NOMO-1 treated with dmso at 0.1 percent for 144 hours (cell line): ENCODE measurements around the gene ACKR2.

Source experiments
- DNase-seq: peaks from one replicate; lab custom pipeline; 2025; ENCODE audit not compliant: unreplicated experiment; lab: John Stamatoyannopoulos, UW

Gene ACKR2

DNA sequence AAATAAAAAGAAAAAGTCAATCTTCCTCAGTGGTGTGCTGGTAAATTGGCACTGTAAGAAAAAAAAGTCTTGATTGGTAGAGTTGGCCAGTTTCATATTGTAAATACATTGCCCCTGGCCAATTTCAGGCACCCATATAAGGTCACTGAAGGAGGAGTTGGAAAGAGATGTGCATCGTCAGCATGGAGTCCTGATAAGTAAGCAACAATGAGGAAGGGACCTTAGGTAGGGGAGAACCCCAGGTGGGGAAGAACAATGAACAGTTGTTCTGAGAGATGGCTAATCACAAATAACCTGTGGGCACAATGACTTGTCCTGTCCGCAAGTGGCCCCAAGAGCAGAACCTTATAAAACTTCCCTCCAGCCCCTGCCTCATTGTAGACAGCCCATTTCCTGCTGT is 75.1 kb downstream of the ACKR2 start:
- DNase-seq, result no peak

DNA sequence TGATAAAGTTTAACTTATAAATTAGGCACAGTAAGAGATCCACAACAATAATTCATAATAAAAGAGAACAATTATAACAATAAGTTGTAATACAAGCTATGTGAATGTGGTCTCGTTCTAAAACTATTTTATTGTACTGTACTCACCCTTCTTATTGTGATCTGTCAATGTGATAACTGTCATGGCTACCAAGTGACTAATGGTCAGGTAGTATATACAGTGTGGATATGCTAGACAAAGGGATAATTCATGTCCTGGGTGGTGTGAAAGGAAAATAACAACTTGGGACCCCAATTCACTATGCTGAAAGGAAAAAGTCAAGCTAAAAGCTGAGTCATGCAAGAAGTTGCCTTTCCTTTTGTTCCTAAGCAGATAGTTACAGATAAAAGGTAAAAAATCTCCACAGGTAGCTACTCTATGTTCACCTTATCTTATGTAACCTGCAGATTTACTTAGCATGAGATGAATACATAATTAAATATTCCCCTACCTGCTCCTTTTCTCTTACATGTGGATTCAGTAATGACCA is 77.1 kb downstream of the ACKR2 start:
- DNase-seq, result no peak

DNA sequence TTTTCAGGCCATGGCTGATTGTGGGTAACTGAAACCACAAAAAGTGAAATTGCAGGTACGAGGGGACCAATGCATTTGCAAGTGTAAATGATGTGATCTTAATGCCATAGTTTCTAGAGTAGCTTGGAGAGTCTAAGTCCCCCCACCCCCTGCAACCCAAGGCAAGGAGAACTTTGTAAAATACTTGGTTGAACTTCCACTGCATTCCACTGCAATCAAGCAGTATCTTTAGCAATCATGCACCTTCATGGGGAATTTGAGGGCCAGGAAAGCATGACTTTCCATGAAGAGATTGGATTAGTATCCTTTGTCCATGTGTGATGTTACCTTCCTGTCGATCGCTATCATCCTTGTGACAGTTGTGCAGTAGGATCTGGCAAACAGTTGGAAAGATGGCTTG is 77.8 kb downstream of the ACKR2 start:
- DNase-seq, result no peak

DNA sequence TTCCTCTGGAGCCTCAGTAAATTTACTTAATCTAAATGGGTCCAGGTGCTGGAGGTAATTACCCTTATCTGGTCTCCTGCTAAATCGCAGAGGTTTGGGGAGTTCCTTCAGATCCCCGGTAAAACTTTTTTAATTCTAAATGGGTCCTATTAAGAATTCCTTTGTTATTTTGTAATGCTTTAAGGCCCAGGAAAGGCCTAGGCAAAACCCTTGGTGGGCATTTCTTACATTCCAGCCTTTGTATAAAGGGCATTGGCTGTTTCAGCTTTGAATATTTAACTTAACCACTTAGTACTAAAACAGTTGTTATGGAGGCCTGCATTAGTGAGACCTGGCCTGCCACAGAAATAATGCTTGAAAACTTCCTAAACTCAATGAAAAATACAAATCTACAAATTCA is 81.8 kb downstream of the ACKR2 start:
- DNase-seq, result no peak

DNA sequence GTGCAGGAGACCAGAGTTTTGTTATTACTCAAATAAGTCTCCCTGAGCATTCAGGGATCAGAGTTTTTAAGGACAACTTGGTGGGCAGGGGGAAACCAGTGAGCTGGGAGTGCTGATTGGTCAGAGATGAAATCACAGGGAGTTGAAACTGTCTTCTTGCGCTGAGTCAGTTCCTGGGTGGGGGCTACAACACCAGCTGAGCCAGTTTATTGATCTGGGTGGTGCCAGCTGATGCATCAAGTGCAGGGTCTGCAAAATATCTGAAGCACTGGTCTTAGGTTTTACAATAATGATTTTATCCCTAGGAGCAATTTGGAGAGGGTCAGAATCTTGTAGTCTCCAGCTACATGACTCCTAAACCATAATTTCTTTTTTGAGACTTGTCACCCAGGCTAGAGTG is 82.9 kb downstream of the ACKR2 start:
- DNase-seq, result no peak

DNA sequence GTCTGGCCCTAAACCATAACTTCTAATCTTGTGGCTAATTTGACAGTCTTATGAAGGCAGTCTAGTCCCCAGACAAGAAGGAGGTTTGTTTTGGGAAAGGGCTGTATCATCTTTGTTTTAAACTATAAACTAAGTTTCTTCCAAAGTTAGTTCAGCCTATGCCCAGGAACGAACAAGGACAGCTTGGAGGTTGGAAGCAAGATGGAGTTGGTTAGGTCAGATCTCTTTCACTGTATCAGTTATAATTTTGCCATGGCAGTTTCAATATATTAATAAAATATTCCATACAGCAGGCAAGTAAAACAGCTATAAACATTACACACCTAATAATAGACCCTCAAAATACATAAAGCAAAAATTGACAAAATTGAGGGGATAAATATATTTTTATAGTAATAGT is 83.6 kb downstream of the ACKR2 start:
- DNase-seq, result no peak

DNA sequence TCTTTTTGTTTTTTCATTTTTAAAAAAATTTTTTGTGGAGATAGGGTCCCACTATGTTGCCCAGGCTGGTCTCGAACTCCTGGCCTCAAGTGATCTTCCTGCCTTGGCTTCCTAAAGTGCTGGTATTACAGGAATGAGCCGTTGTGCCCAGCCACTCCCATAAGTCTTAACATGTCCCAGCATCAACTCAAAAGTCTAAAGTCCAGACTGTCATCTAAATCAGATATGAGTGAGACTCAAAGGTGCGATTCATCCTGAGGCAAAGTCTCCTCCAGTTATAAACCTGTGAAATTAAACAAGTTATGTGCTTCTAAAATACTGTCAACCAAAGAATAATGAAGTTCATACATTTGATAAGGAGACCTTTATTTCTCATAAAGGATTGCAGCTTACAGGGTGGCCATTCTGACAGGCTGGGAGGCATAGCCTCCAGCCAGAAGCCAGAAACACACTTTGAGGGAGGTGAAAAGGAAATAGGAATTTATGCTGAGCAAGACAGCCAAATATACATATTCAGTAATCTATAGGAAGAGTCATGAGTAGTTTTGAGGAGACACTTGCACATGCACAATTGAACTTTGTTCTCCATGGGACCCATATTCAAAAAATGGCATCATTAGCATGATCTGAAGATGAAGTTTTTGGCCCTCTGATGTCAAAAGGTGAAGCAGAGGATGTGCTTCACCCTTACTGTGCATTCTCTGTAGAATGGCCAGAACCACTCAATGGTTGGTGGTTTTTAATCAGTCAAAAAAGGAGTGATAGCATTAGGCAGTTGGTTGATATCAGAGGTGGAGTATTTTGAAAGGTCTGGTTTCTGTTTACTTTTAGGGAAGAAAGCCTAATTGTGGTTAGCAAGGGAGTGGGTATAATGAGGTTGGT is 85.7 kb downstream of the ACKR2 start:
- no peak for DNase-seq

DNA sequence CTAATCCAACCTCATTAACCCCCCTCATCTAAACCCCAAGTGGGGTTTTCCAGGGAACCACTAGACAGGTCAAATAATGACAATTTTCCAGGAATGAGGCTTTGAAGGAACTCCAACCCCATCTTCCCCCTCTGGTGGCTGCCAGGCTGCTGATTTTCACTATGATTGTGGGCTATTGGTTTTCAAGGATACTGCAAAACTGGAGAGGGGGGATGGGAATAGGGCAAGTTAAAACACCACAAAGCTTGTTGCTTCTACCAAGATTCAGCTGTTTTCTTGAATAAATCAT is 86.3 kb downstream of the ACKR2 start:
- DNase-seq, result no peak

DNA sequence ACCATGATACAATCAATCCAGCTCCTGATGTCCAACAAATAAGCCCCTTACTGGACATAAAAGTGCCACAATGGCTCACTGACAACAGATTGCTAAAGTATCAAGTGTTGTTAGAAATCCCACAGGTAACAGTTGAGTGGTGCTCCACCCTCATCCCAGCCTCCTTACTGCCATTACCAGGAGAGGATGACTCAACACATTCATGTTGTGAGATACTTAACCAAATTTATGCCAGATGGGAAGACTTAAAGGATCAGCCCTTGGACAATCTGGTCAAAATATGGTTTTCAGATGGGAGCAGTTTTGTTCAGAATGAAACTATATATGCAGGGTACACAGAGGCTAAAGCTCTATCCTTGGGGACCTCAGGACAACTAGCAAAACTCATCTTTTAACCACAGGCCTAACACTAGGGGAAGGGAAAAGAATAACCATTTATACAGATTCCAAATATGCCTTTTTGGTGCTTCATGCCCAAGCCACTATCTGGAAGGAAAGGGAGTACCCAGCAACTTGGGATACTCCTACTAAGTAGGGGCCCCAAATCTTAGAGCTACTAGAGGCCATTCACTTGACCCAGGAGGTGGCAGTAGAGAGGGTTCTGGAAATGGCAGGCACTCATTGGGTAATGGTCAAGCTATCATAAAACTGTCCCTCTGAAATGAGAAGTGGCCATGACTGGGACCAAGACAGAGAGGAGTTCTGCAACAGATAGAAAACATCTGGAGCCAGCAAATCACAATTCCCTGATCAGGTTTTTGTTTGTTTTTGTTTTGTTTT is 89.8 kb downstream of the ACKR2 start:
- no peak for DNase-seq

DNA sequence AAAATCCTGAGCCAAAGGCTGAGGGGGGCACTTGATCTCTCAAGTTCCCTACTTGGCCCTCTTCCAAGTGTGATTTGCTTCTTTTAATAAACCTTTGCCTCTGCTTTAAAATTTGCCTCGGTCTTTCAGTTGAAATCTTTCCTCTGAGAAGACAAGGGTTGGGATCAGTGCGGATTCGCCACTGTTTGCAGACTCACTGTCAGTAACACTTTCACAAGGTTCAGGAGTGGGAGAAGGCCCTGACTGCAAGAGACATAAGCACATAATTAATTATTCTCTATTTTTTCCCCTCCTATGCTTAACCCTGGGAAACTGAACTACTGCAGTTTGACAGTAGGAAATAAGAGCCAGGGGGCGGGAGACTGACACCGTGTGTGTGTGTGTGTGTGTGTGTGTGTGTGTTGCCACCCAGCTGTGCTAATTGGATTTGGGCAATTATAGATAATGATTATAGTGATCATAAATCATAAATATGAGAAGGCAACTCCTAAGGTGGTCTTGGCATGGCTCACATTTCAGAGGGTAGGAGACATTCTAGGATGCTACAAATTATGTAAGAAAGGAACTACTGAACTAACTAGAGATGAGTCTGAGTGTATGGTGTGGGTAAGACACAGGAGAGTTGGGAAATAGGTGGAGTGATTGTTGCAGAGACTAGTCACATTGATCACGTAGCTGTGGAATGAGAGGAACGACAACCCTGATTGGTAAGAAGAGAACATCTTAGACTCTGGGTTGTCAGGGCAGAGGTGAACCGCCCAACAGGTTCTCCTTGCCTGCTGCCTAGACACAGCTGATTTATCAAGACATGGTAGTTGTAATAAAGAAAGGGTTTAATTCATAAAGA is 91.2 kb downstream of the ACKR2 start:
- DNase-seq, result no peak

DNA sequence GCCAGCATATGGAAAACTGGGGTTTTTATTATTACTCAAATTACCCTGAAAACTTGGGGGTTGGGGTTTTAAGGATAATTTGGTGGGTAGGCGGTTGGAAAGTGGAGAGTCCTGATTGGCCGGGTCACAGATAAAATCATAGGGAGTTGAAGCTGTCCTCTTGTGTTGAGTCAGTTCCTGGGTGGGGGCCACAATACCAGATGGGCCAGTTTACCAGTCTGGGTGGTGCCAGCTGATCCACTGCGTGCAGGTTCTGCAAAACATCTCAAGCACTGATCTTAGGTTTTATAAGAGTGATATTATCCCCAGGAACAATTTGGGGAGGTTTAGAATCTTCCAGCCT is 91.8 kb downstream of the ACKR2 start:
- DNase-seq, result no peak

DNA sequence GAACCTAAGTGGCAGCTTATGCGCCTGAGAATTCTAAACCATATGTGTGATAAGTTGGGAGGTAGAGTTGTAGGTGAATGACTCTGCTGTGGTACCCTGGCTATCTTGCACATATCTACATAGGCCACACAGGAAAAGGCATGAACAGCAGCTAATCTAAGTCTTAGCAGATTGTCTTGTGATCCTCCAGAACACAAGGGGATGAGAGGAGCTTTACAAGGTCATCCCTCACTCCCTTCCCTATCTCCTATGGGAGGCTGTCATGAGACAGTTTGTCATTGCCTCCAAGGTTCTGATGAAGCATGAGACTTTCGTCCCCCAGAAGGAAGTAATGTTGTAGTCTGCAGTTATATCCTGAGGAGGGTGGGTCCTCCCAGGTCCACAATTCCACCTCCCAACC is 93.0 kb downstream of the ACKR2 start:
- no peak for DNase-seq

DNA sequence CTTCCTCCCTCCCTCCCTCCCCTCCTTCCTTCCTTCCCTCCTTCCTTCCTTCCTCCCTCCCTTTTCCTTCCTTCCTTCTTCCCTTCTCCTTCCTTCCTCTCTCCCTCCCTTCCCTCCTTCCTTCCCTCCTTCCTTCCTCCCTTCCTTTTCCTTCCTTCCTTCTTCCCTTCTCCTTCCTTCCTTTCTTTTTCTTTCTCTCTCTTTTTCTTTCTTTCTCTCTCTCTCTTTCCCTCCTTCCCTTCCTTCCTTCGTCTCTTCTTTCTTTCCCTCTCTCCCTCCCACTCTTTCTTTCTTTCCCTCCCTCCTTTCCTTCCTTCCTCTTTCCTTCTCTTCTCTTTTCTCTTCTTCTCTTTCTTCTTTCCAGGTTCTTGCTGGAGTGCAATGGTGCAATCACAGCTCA is 94.8 kb downstream of the ACKR2 start:
- DNase-seq, result no peak

DNA sequence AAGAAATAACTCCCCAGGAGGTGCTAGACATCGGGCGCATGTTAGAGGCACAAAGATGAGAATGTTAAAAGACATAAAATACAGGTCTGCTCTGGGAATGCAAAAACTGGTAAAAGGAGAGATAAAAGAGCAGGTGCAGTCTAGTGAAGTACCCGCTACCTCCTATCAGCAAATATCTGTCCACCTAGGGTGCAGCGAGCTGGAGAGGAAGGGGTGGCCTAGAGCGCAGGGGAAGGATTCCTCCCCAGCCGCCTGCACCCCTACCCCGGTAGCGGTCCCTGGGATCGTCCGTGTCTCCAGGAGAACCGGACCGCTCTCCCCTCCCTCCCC is 96.5 kb downstream of the ACKR2 start:
- DNase-seq, result no peak

DNA sequence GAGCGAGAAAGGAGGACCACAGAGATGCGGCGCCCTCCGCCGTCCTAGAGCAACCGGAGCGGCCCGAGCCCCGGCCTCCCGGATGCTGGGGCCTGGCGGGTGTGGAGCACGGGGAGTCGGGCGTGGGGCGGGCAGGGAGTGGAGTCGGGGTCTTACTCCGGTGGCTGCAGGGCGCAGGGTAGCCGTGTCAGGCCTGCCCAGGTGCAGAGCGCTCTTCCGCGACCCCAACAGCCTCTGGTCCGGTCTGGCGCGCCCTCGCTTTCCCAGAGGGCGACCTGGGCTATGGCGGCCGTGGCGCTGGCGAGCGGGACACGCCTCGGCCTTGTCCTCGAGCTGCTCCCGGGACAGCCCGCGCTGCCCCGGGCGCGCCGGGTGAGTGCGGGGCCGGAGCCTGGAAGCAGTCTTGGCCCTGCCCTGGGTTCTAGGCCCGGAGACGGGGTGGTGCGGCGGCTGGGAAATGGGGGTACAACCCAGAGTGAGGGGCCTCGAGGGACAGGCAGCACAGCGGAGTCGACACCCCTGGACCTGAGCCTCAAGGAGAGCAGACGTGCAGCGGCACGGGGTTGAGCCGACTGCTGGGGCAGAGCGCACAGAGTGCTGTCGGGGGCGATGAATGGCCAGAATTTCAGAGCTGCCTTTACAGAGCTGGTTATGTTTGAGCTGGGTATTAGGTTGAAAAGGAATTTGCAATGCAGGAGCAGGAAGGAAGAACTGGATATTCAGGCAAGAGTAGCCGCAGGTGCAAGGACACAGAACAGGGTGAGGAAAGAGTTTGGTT is 97.0 kb downstream of the ACKR2 start, which contains the start of gene ZNF662:
Gene ZNF662, plus strand, starts transcription at position 73 of the 778 bp plus-strand sequence. CDS start 1,973 bp downstream, outside the sequence.
- DNase-seq, result no peak

DNA sequence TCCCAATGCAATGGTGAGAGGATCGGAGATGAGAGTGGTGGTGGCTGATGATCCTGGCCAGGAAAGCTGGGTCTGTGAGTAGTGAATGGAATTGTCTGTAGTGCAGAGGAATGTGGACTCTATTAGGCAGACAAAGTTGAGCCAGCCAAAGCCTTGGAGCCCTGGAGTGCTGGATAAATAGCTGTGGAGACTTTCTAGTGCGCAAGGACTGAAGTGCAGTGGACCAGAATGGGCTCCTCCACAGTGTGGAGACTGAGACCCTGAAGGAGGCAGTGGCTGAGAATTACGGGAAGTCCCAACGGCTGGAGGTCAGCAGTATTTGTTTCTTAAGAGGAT is 97.6 kb downstream of the ACKR2 start:
- DNase-seq, result no peak

DNA sequence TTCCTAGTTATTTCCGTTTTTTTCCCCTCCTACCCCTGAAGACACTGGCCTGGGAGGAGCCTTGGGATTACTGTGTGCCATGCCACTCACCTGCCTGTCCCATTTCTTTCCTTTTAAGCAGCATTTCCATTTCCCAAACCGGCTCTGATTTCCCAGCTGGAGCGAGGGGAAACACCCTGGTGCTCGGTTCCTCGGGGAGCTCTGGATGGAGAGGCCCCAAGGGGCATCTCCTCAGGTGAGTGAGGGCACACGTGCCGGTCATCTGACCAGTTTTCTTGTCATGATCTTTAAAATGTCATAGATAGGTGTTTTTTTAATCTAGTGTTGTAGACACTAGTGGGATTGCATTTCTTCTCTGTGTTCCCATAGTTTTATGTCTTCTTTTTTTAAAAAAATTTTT is 99.4 kb downstream of the ACKR2 start:
- no peak for DNase-seq

DNA sequence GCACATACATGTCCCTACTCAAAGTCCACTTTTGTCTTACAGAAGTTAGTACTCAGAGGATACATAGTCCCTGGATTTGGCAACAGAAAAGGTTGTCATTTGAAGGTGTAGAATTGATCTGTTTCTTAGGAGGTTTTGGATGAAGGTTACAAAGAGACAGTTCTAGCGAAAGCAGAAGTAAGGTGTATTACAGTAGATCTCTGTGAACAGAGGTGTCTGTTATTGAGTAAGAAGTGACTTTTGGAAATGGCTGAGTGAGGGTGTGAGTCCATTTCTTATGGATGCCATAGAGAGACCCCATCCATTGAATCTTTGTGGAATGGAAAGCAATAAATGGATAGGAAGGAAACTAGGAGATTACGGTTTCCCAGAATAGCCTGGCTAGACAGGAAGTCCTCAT is 102.3 kb downstream of the ACKR2 start:
- DNase-seq, result no peak

DNA sequence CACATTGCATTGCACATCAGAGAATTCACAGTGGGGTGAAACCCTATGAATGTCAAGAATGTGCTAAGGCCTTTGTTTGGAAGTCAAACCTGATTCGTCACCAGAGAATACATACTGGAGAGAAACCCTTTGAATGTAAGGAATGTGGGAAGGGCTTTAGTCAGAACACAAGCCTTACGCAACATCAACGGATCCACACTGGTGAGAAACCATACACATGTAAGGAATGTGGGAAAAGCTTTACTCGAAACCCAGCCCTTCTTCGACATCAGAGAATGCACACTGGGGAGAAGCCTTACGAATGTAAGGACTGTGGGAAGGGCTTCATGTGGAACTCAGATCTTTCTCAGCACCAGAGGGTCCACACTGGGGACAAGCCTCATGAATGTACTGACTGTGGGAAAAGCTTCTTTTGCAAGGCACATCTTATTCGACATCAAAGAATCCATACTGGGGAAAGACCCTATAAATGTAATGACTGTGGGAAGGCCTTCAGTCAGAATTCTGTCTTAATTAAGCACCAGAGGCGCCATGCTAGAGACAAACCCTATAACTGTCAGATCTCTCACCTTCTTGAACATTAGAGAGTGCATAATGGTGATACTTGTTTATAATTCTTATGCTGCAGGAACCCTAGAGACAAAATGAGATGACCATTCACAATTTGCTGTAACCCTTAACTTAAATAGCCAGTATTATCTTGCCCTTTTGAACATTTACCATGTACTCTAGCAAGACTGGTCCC is 105.7 kb downstream of the ACKR2 start:
- no peak for DNase-seq
